Ovary (tissue), 3 donors: ENCODE data around the gene SUGCT.

Source experiments
- CTCF ChIP-seq, 3 donors: fragments of 450-650 bp in 2 of 3; fragments of 200-600 bp in 1 of 3; IDR thresholded peaks; one replicate each; pipeline versions ENCODE4 v1.5.1 to v1.8.0; 2016 to 2022; ENCODE audit warnings: antibody characterized with exemption in 3 of 3, mild to moderate bottlenecking in 1 of 3
- EP300 ChIP-seq: sonication (generic); formaldehyde crosslinking; IDR thresholded peaks from one replicate; pipeline ENCODE4 v1.6.1; 2017; ENCODE audit warnings: antibody characterized with exemption
- donor health status: DM: no; HTN: no; CAD: no.

DNA sequence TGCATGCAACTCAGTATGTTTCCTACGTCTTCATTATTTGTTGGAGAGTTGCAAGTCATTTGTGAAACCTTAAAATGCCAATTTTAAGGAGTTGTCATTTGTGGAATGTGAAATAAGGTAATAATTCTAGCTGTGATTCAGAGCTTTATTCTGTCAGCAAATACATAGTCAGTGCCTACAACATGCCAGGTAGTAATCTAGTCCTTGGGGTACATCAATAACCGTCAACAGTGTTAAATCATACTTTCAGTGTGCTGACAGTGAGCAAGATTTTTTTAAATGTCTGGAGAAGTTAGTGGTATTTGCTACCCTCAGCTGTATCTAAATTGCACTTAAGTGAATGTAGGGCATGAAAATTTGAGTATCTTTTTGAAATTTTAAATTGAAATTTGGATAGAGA, 37.1 kb upstream of the SUGCT start:
- TF ChIP-seq CTCF (IDR thresholded peaks at IDR 0.05) (no peak), EP300 (no peak)
